Naive thymus-derived CD4-positive, alpha-beta T cell (primary cell): ENCODE measurements around the gene CPXM2. TPM values are rescaled to one million over a fixed set of nuclear protein-coding genes. Genes with fewer than 3 reads are reported as not detected.

Experiments
- ATAC-seq: fragments of 150-1000 bp; cut with Tn5 transposase; 2 replicates; pipeline ENCODE4 v1.10.0; 2021; ENCODE audit warnings: mild to moderate bottlenecking, moderate library complexity
- CTCF ChIA-PET: fragments of 350-600 bp; sonication (Branson Sonifier 250); formaldehyde crosslinking; loops from one replicate; lab custom pipeline; 2021; ENCODE audit warnings: antibody characterized with exemption; lab: Charles Lee
- POLR2A ChIA-PET: fragments of 350-600 bp; sonication (Branson Sonifier 250); formaldehyde crosslinking; loops from one replicate; lab custom pipeline; 2021; ENCODE audit warnings: antibody characterized with exemption, inconsistent platforms; lab: Charles Lee
- DNase-seq, 9 donors: peaks; one replicate each; pipeline versions ENCODE4 v3.0.0 to v3.0.0-alpha.2; 2020 to 2022; ENCODE audit warnings: mixed read lengths in 1 of 9
- H3K27ac ChIP-seq: one replicate; pipeline ENCODE4 v1.7.0; 2013; ENCODE audit warnings: mild to moderate bottlenecking, low read depth, low read length, moderate library complexity
- H3K27me3 ChIP-seq, 2 donors: one replicate each; pipeline ENCODE4 v1.7.0; 2013; ENCODE audit warnings: low read length in 2 of 2, mild to moderate bottlenecking in 2 of 2, moderate library complexity in 2 of 2; ENCODE audit not compliant: control insufficient read depth in 2 of 2, insufficient read depth in 2 of 2
- H3K36me3 ChIP-seq, 3 experiments: 1 replicate in 2 of 3; 2 replicates in 1 of 3; pipeline ENCODE4 v1.7.0; 2013; ENCODE audit warnings: low read length in 3 of 3, mild to moderate bottlenecking in 3 of 3, moderate library complexity in 1 of 3; ENCODE audit not compliant: insufficient read depth in 3 of 3, control insufficient read depth in 2 of 3
- H3K4me1 ChIP-seq, 2 donors: one replicate each; pipeline ENCODE4 v1.7.0; 2013; ENCODE audit warnings: low read length in 2 of 2, mild to moderate bottlenecking in 2 of 2, moderate library complexity in 1 of 2; ENCODE audit not compliant: control insufficient read depth in 2 of 2, insufficient read depth in 2 of 2
- H3K4me3 ChIP-seq: 2 replicates; pipeline ENCODE4 v1.7.0; 2013; ENCODE audit warnings: mild to moderate bottlenecking, low read length
- H3K9me3 ChIP-seq, 3 experiments: 1 replicate in 2 of 3; 2 replicates in 1 of 3; pipeline ENCODE4 v1.7.0; 2013; ENCODE audit warnings: low read length in 3 of 3; ENCODE audit not compliant: control insufficient read depth in 2 of 3
- H3K27ac Mint-ChIP-seq, 9 donors: one replicate each; pipeline ENCODE4 v1.8.0; 2020 to 2022; ENCODE audit warnings: mixed read lengths in 9 of 9, mild to moderate bottlenecking in 8 of 9, moderate library complexity in 5 of 9, inconsistent platforms in 2 of 9
- H3K27me3 Mint-ChIP-seq, 5 donors: one replicate each; pipeline ENCODE4 v1.8.0; 2021 to 2022; ENCODE audit warnings: mixed read lengths in 5 of 5, mild to moderate bottlenecking in 1 of 5
- H3K36me3 Mint-ChIP-seq, 5 donors: one replicate each; pipeline ENCODE4 v1.8.0; 2020 to 2022; ENCODE audit warnings: mixed read lengths in 5 of 5, mild to moderate bottlenecking in 3 of 5, inconsistent platforms in 1 of 5
- H3K4me1 Mint-ChIP-seq, 7 donors: one replicate each; pipeline ENCODE4 v1.8.0; 2020 to 2022; ENCODE audit warnings: mixed read lengths in 7 of 7, mild to moderate bottlenecking in 3 of 7, inconsistent platforms in 1 of 7
- H3K4me3 Mint-ChIP-seq, 10 donors: one replicate each; pipeline ENCODE4 v1.8.0; 2020 to 2022; ENCODE audit warnings: mild to moderate bottlenecking in 10 of 10, mixed read lengths in 10 of 10, moderate library complexity in 6 of 10, inconsistent platforms in 2 of 10
- H3K9me3 Mint-ChIP-seq, 11 donors: one replicate each; pipeline ENCODE4 v1.8.0; 2020 to 2022; ENCODE audit warnings: mixed read lengths in 11 of 11, mild to moderate bottlenecking in 4 of 11, inconsistent platforms in 1 of 11, moderate library complexity in 1 of 11
- intact Hi-C, 2 donors: fragments of 100-400 bp; cut with micrococcal nuclease; formaldehyde crosslinking; loops; one replicate each; pipeline ENCODE4 v1.15.1; 2023
- polyA plus RNA-seq, 2 donors: library from polyadenylated mRNA; unstranded; fragments of 300-500 nt; fragmentation: Illumina TruSeq; gene quantifications; one replicate each; pipeline ENCODE4 v1.2.3, GENCODE V29; 2021
- total RNA-seq, 6 experiments: library from RNA in 5 of 6; stranded (reverse) in 5 of 6; gene quantifications; 1 replicate in 5 of 6; 2 replicates in 1 of 6; pipeline ENCODE4 v1.2.3 and lab custom pipeline; 2021 to 2026

The CPXM2 gene
- total and polyA plus RNA-seq, 7 experiments from 2014 or later = not detected

GRCh38 chr10:123865880-123866279 is 25.7 kb downstream of the CPXM2 start:
- no peak overlapping the region for H3K4me3 Mint-ChIP-seq
- peaks cover 0 to 4% (median 0%) of the 10 kb centered on the region in 11 donors for H3K9me3 Mint-ChIP-seq
- H3K27me3 ChIP-seq = no peaks in the 10 kb centered on the region
- H3K27ac Mint-ChIP-seq = peak overlapping the region in 1 of 9 donors; percentile 23
- H3K9me3 ChIP-seq = no peaks in the 10 kb centered on the region
- H3K4me1 Mint-ChIP-seq = no peaks in the 10 kb centered on the region
- no peaks in the 10 kb centered on the region for H3K4me1 ChIP-seq
- H3K36me3 Mint-ChIP-seq = no peaks in the 10 kb centered on the region
- POLR2A ChIA-PET = no interaction called here
- no peak overlapping the region for H3K4me3 ChIP-seq
- H3K36me3 ChIP-seq = no peaks in the 10 kb centered on the region
- ATAC-seq (no peak), DNase-seq (no peak)
- H3K27ac ChIP-seq = no peak overlapping the region
- intact Hi-C loops = no loop called here
- peaks cover 0 to 34% (median 5%) of the 10 kb centered on the region in 5 donors for H3K27me3 Mint-ChIP-seq
- CTCF ChIA-PET = no interaction called here

- no peaks in the 10 kb centered on the region for H3K4me1 Mint-ChIP-seq
- no peak overlapping the region for H3K27ac Mint-ChIP-seq
- H3K4me3 Mint-ChIP-seq = no peak overlapping the region
- Histone ChIP-seq H3K4me3 (no peak overlapping the region), H3K4me1 (no peaks in the 10 kb centered on the region), H3K27me3 (no peaks in the 10 kb centered on the region), H3K9me3 (no peaks in the 10 kb centered on the region), H3K27ac (no peak overlapping the region), H3K36me3 (no peaks in the 10 kb centered on the region)
- intact Hi-C loops = no loop called here
- no peaks in the 10 kb centered on the region for H3K36me3 Mint-ChIP-seq
- ChIA-PET POLR2A (no interaction called here), CTCF (no interaction called here)
- ATAC-seq (no peak), DNase-seq (no peak)
- H3K9me3 Mint-ChIP-seq = peaks cover 0 to 4% (median 0%) of the 10 kb centered on the region in 11 donors
- H3K27me3 Mint-ChIP-seq = peaks cover 0 to 31% (median 5%) of the 10 kb centered on the region in 5 donors
Measured at GRCh38 chr10:123865350-123865749, 26.3 kb downstream of the CPXM2 start.

GRCh38 chr10:123864923-123865322 is 26.7 kb downstream of the CPXM2 start:
- DNase-seq (no peak), ATAC-seq (no peak)
- POLR2A ChIA-PET = no interaction called here
- Mint-ChIP-seq H3K9me3 (peaks cover 0 to 4% (median 0%) of the 10 kb centered on the region in 11 donors), H3K4me3 (no peak overlapping the region), H3K4me1 (no peaks in the 10 kb centered on the region), H3K27ac (no peak overlapping the region), H3K36me3 (no peaks in the 10 kb centered on the region), H3K27me3 (peaks cover 0 to 28% (median 5%) of the 10 kb centered on the region in 5 donors)
- no peaks in the 10 kb centered on the region for H3K36me3 ChIP-seq
- no peak overlapping the region for H3K4me3 ChIP-seq
- intact Hi-C loops = no loop called here
- no peak overlapping the region for H3K27ac ChIP-seq
- CTCF ChIA-PET = no interaction called here
- H3K9me3 ChIP-seq = no peaks in the 10 kb centered on the region
- no peaks in the 10 kb centered on the region for H3K4me1 ChIP-seq
- H3K27me3 ChIP-seq = no peaks in the 10 kb centered on the region

DNA sequence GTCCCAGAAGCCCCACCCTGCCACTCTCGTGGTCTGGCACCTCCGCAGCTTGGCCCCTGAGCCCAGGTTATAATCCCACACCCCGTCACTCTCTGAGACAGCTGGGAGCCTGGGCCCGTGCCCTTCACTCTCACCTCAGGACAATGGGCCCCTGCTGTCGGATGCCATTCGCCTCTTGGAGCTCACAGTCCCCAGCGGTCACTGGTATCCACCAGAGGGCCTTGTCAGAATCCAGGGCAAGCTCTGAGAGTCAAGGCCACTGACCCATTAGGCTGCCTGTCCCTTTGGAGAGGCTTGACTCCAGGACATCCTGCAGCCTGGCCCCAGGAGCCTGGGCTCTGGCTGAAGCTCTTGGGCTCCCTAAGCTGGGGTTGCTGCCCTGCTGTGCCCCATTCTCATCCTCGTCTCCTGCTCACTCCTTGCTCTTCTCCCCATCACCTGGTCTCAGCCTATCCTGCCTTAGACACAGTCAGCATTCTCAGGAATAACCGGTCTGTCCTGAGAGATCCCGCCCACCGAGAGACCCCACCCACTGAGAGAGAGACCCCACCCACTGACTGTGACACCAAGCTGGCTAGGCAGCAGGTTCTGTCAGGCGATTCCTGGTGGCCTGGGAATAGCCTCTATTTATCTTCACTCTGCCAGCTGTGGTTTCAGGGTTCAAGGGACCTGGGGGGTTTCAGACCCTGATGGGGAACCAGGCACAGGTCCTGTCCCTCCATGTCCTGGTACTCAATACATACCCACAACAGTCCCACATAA is 27.7 kb downstream of the CPXM2 start:
- no peaks in the 10 kb centered on the region for H3K27me3 ChIP-seq
- peaks cover 0 to 28% (median 5%) of the 10 kb centered on the region in 5 donors for H3K27me3 Mint-ChIP-seq
- H3K4me3 Mint-ChIP-seq = no peak overlapping the region
- no peaks in the 10 kb centered on the region for H3K9me3 ChIP-seq
- ChIA-PET CTCF (no interaction called here), POLR2A (no interaction called here)
- H3K4me1 Mint-ChIP-seq = no peaks in the 10 kb centered on the region
- no peaks in the 10 kb centered on the region for H3K36me3 ChIP-seq
- intact Hi-C loops = no loop called here
- peaks cover 0 to 4% (median 0%) of the 10 kb centered on the region in 11 donors for H3K9me3 Mint-ChIP-seq
- H3K27ac ChIP-seq = no peak overlapping the region
- no peak overlapping the region for H3K4me3 ChIP-seq
- no peak overlapping the region for H3K27ac Mint-ChIP-seq
- no peak for ATAC-seq
- no peak for DNase-seq
- H3K36me3 Mint-ChIP-seq = no peaks in the 10 kb centered on the region
- no peaks in the 10 kb centered on the region for H3K4me1 ChIP-seq

GRCh38 chr10:123863183-123863575 is 28.4 kb downstream of the CPXM2 start:
- Mint-ChIP-seq H3K9me3 (peaks cover 0 to 4% (median 0%) of the 10 kb centered on the region in 11 donors), H3K4me3 (no peak overlapping the region), H3K36me3 (no peaks in the 10 kb centered on the region), H3K27ac (no peak overlapping the region), H3K27me3 (peaks cover 0 to 28% (median 5%) of the 10 kb centered on the region in 5 donors), H3K4me1 (no peaks in the 10 kb centered on the region)
- intact Hi-C loops = no loop called here
- no peak overlapping the region for H3K27ac ChIP-seq
- H3K9me3 ChIP-seq = no peaks in the 10 kb centered on the region
- DNase-seq = no peak
- no peaks in the 10 kb centered on the region for H3K27me3 ChIP-seq
- no peak overlapping the region for H3K4me3 ChIP-seq
- POLR2A ChIA-PET = no interaction called here
- no peaks in the 10 kb centered on the region for H3K36me3 ChIP-seq
- CTCF ChIA-PET = no interaction called here
- no peaks in the 10 kb centered on the region for H3K4me1 ChIP-seq
- no peak for ATAC-seq

GRCh38 chr10:123862421-123863182 is 29.0 kb downstream of the CPXM2 start:
- no peak for ATAC-seq
- ChIA-PET CTCF (no interaction called here), POLR2A (no interaction called here)
- no peak overlapping the region for H3K27ac ChIP-seq
- Mint-ChIP-seq H3K27me3 (peaks cover 0 to 28% (median 5%) of the 10 kb centered on the region in 5 donors), H3K27ac (no peak overlapping the region), H3K36me3 (no peaks in the 10 kb centered on the region), H3K4me3 (no peak overlapping the region), H3K9me3 (peaks cover 0 to 4% (median 0%) of the 10 kb centered on the region in 11 donors), H3K4me1 (no peaks in the 10 kb centered on the region)
- no peaks in the 10 kb centered on the region for H3K36me3 ChIP-seq
- intact Hi-C loops = no loop called here
- H3K27me3 ChIP-seq = no peaks in the 10 kb centered on the region
- H3K4me3 ChIP-seq = no peak overlapping the region
- H3K4me1 ChIP-seq = no peaks in the 10 kb centered on the region
- no peak for DNase-seq
- no peaks in the 10 kb centered on the region for H3K9me3 ChIP-seq
